H9 (cell line): ENCODE measurements around the gene RAB3B. TPM values are rescaled to one million over a fixed set of nuclear protein-coding genes. Genes with fewer than 3 reads are reported as not detected.

Experiments
- DNase-seq: peaks from one replicate; pipeline ENCODE4 v3.0.0-alpha.2; 2017
- H2AFZ ChIP-seq: one replicate; pipeline ENCODE4 v1.6.1; 2013; ENCODE audit warnings: mild to moderate bottlenecking, low read length, control low read depth, moderate library complexity
- H2AK5ac ChIP-seq: 2 replicates; pipeline ENCODE4 v1.6.1; 2013; ENCODE audit warnings: low read length, control low read depth, mixed read lengths; ENCODE audit not compliant: insufficient read length
- H2BK120ac ChIP-seq: one replicate; pipeline ENCODE4 v1.6.1; 2013; ENCODE audit warnings: low read depth, mild to moderate bottlenecking, low read length, control low read depth, inconsistent platforms; ENCODE audit not compliant: poor library complexity, severe bottlenecking
- H2BK12ac ChIP-seq: 2 replicates; pipeline ENCODE4 v1.6.1; 2013; ENCODE audit warnings: low read length, control low read depth, mixed read lengths, low read depth; ENCODE audit not compliant: insufficient read length
- H2BK15ac ChIP-seq: 2 replicates; pipeline ENCODE4 v1.6.1; 2013; ENCODE audit warnings: low read depth, low read length, control low read depth
- H2BK20ac ChIP-seq: one replicate; pipeline ENCODE4 v1.6.1; 2013; ENCODE audit warnings: low read depth, mild to moderate bottlenecking, low read length, control low read depth, inconsistent platforms; ENCODE audit not compliant: poor library complexity, severe bottlenecking
- H2BK5ac ChIP-seq: 2 replicates; pipeline ENCODE4 v1.6.1; 2013; ENCODE audit warnings: low read length, control low read depth, mixed read lengths; ENCODE audit not compliant: insufficient read length
- H3K14ac ChIP-seq: 2 replicates; pipeline ENCODE4 v1.6.1; 2013; ENCODE audit warnings: low read length, control low read depth; ENCODE audit not compliant: insufficient read depth
- H3K18ac ChIP-seq: 2 replicates; pipeline ENCODE4 v1.6.1; 2013; ENCODE audit warnings: low read depth, mild to moderate bottlenecking, mixed read lengths, low read length, control low read depth; ENCODE audit not compliant: insufficient read length
- H3K23ac ChIP-seq: 2 replicates; pipeline ENCODE4 v1.6.1; 2013; ENCODE audit warnings: low read length, control low read depth, mixed read lengths, low read depth; ENCODE audit not compliant: insufficient read length
- H3K23me2 ChIP-seq: 2 replicates; pipeline ENCODE4 v1.6.1; 2013; ENCODE audit warnings: low read depth, mild to moderate bottlenecking, mixed read lengths, low read length, control low read depth; ENCODE audit not compliant: insufficient read length, poor library complexity, severe bottlenecking
- H3K27ac ChIP-seq: 2 replicates; pipeline ENCODE4 v1.5.1; 2013; ENCODE audit warnings: low read length, control low read depth, mixed read lengths, low read depth; ENCODE audit not compliant: insufficient read length
- H3K27me3 ChIP-seq: 2 replicates; pipeline ENCODE4 v1.6.1; 2013; ENCODE audit warnings: low read length, control low read depth, inconsistent platforms; ENCODE audit not compliant: insufficient read depth
- H3K4ac ChIP-seq: 2 replicates; pipeline ENCODE4 v1.6.1; 2013; ENCODE audit warnings: low read depth, mild to moderate bottlenecking, control low read depth, inconsistent platforms, low read length, moderate library complexity
- H3K4me1 ChIP-seq: 2 replicates; pipeline ENCODE4 v1.6.1; 2013; ENCODE audit warnings: low read length, control low read depth, inconsistent platforms; ENCODE audit not compliant: insufficient read depth
- H3K4me2 ChIP-seq: 2 replicates; pipeline ENCODE4 v1.6.1; 2013; ENCODE audit warnings: low read length, control low read depth, mixed read lengths; ENCODE audit not compliant: insufficient read length, insufficient read depth
- H3K56ac ChIP-seq: 2 replicates; pipeline ENCODE4 v1.6.1; 2013; ENCODE audit warnings: low read depth, mild to moderate bottlenecking, mixed read lengths, low read length, control low read depth; ENCODE audit not compliant: insufficient read length
- H3K79me1 ChIP-seq: 2 replicates; pipeline ENCODE4 v1.6.1; 2013; ENCODE audit warnings: low read depth, mild to moderate bottlenecking, moderate library complexity, low read length, control low read depth, inconsistent platforms; ENCODE audit not compliant: insufficient read depth, poor library complexity, severe bottlenecking
- H3K79me2 ChIP-seq: 2 replicates; pipeline ENCODE4 v1.6.1; 2013; ENCODE audit warnings: low read length, control low read depth, inconsistent platforms; ENCODE audit not compliant: insufficient read depth
- H3K9ac ChIP-seq: 2 replicates; pipeline ENCODE4 v1.6.1; 2013; ENCODE audit warnings: low read length, control low read depth, mixed read lengths; ENCODE audit not compliant: insufficient read length; ENCODE audit errors: extremely low read depth
- H3K9me3 ChIP-seq: one replicate; pipeline ENCODE4 v1.6.1; 2013; ENCODE audit warnings: low read depth, low read length, inconsistent platforms; ENCODE audit not compliant: control insufficient read depth
- H3T11ph ChIP-seq: one replicate; pipeline ENCODE4 v1.6.1; 2013; ENCODE audit warnings: mild to moderate bottlenecking, low read length, control low read depth, inconsistent platforms
- H4K20me1 ChIP-seq: one replicate; pipeline ENCODE4 v1.6.1; 2013; ENCODE audit not compliant: control insufficient read depth, insufficient read length, insufficient read depth
- H4K5ac ChIP-seq: 2 replicates; pipeline ENCODE4 v1.6.1; 2013; ENCODE audit warnings: low read depth, mild to moderate bottlenecking, mixed read lengths, low read length, control low read depth; ENCODE audit not compliant: insufficient read length
- H4K8ac ChIP-seq: replicated peaks from 2 replicates; pipeline ENCODE4 v1.6.1; 2013; ENCODE audit warnings: low read length, control low read depth, mixed read lengths, low read depth; ENCODE audit not compliant: insufficient read length
- H4K91ac ChIP-seq: 2 replicates; pipeline ENCODE4 v1.6.1; 2013; ENCODE audit warnings: low read depth, mild to moderate bottlenecking, moderate library complexity, mixed read lengths, low read length, control low read depth; ENCODE audit not compliant: insufficient read length
- H3K27ac Mint-ChIP-seq, 3 experiments: 2 replicates in 2 of 3; 3 replicates in 1 of 3; pipeline ENCODE4 v1.8.0; 2020 to 2021; ENCODE audit warnings: mixed read lengths in 3 of 3, mild to moderate bottlenecking in 1 of 3, moderate library complexity in 1 of 3
- H3K27me3 Mint-ChIP-seq: 2 replicates; pipeline ENCODE4 v1.8.0; 2021; ENCODE audit warnings: low read depth, mild to moderate bottlenecking, moderate library complexity, mixed read lengths
- H3K36me3 Mint-ChIP-seq, 3 experiments: 2 replicates in 2 of 3; 3 replicates in 1 of 3; pipeline ENCODE4 v1.8.0; 2020 to 2021; ENCODE audit warnings: low read depth in 3 of 3, mixed read lengths in 3 of 3; ENCODE audit not compliant: insufficient read depth in 1 of 3
- H3K4me1 Mint-ChIP-seq, 2 experiments: 2 replicates each; pipeline ENCODE4 v1.8.0; 2020; ENCODE audit warnings: mixed read lengths in 2 of 2
- H3K4me3 Mint-ChIP-seq, 2 experiments: 2 replicates in 1 of 2; 3 replicates in 1 of 2; pipeline ENCODE4 v1.8.0; 2020 to 2021; ENCODE audit warnings: mild to moderate bottlenecking in 2 of 2, mixed read lengths in 2 of 2, moderate library complexity in 1 of 2
- H3K9me3 Mint-ChIP-seq, 2 experiments: 2 replicates in 1 of 2; 3 replicates in 1 of 2; pipeline ENCODE4 v1.8.0; 2020; ENCODE audit warnings: mild to moderate bottlenecking in 2 of 2, mixed read lengths in 2 of 2, moderate library complexity in 1 of 2
- WGBS: extraction: QIAGEN DNeasy Blood & Tissue Kit; methylation state at CpG from one replicate; pipeline ENCODE4 v1.1.7; 2013; ENCODE audit warnings: missing lambda C conversion rate, low lambda C conversion rate, mixed read lengths; ENCODE audit not compliant: insufficient read length; ENCODE audit errors: extremely low coverage; 5-methylcytosine and 5-hydroxymethylcytosine counted together
- total RNA-seq: library from RNA; stranded (reverse); gene quantifications from 2 replicates; pipeline ENCODE4 v1.2.1, GENCODE V29; 2021
- TF ChIP-seq, protein P1 (sequence below): fragments of 200-600 bp; sonication (generic); conservative IDR thresholded peaks from 3 replicates; pipeline ENCODE4 v1.8.0; 2021; ENCODE audit warnings: antibody characterized with exemption, mild to moderate bottlenecking

Gene RAB3B
- total RNA-seq, 1 experiment from 2014 or later = 30.6 TPM

DNA sequence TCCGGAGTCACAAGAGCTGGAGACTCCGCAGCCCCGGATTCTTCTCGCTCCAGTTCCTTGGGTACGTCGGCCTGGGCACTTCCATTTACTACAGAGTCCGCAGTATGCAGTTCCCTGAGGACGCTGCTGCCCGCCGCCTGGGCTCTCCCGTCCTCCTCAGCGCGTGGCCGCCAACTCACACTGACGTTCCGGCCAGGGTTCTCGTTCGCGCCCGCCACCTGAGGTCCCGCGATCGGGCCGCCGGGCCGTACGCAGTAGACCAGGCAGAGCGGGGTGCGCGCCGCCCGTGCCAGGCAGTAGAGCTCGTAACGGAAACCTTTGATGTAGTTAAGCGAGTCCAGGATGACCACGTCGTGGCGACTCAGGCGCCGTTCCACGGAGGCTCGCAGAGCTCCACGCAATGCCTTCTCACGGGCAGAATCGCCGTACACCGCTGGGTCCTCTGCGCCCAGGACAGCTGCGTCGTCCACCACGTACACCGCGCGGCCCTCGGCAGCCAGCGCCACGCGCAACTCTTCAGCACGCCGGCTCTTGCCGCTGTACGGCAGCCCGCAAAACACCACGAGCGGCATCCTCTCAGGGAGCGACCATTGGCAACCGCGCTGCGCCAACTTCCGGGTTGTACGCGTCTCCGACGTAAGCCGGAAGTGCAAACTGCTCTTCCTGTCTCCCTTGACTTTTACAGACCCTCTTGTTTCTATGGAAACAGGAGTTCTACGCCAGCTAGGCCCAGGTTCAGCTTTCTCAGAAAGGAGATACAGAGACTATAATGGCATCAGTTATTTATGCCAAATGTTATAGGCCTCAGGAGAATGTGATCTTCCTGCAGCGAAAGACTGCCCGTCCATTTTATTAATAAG, 42.9 kb upstream of the RAB3B start, which contains the start of gene KTI12:
KTI12 (minus strand) TSS at position 621 of the 860 bp plus-strand sequence; CDS start at position 572, 49 bp downstream.
- no CpG with 5 or more reads among the region's 78 CpGs for WGBS
- no peak within 1 kb of the TSS; the same call in 1 of the 2 replicates for H3K4ac ChIP-seq

More for the DNA sequence above, 42.9 kb upstream of the RAB3B start, which contains the start of gene KTI12:
- Histone ChIP-seq H2BK5ac (no peak within 1 kb of the TSS), H2BK120ac (no peak within 1 kb of the TSS), H2BK12ac (no peak within 1 kb of the TSS), H3K79me1 (no peaks in the 10 kb centered on the region), H4K8ac (no peak within 1 kb of the TSS), H2AFZ (no peak within 1 kb of the TSS), H3K4me1 (peaks cover 2% of the 10 kb centered on the region; the same call in 1 of the 2 replicates), H3K56ac (no peak within 1 kb of the TSS), H3K79me2 (peaks cover 4% of the 10 kb centered on the region; the same call in 1 of the 2 replicates), H3K23me2 (peaks cover 10% of the 10 kb centered on the region), H2BK20ac (no peak within 1 kb of the TSS), H3K27me3 (no peaks in the 10 kb centered on the region), H4K20me1 (no peaks in the 10 kb centered on the region), H4K91ac (no peak within 1 kb of the TSS), H3K9ac (peak within 1 kb of the TSS; percentile 89), H3K27ac (no peak within 1 kb of the TSS), H3K14ac (peak within 1 kb of the TSS; percentile 96), H2BK15ac (no peak within 1 kb of the TSS; the same call in 1 of the 2 replicates), H2AK5ac (no peak within 1 kb of the TSS), H3K23ac (no peak within 1 kb of the TSS), H3K4me2 (peak within 1 kb of the TSS; percentile 75), H4K5ac (no peak within 1 kb of the TSS), H3K9me3 (no peaks in the 10 kb centered on the region), H3T11ph (no peak within 1 kb of the TSS), H3K18ac (peak within 1 kb of the TSS; percentile 91)
- Mint-ChIP-seq H3K36me3 (peaks cover 6 to 44% (median 33%) of the 10 kb centered on the region in 3 experiments; a peak in 5 of 7 replicates), H3K27ac (peak within 1 kb of the TSS; percentile 66 to 96 (median 74); a peak in 5 of 7 replicates), H3K4me3 (peak within 1 kb of the TSS; percentile 90 to 91), H3K9me3 (no peaks in the 10 kb centered on the region), H3K27me3 (no peaks in the 10 kb centered on the region; the same call in 1 of the 2 replicates), H3K4me1 (peaks cover 21 to 22% of the 10 kb centered on the region in 2 experiments)
- peak; percentile 87 for DNase-seq
- TF ChIP-seq, protein P1, sequence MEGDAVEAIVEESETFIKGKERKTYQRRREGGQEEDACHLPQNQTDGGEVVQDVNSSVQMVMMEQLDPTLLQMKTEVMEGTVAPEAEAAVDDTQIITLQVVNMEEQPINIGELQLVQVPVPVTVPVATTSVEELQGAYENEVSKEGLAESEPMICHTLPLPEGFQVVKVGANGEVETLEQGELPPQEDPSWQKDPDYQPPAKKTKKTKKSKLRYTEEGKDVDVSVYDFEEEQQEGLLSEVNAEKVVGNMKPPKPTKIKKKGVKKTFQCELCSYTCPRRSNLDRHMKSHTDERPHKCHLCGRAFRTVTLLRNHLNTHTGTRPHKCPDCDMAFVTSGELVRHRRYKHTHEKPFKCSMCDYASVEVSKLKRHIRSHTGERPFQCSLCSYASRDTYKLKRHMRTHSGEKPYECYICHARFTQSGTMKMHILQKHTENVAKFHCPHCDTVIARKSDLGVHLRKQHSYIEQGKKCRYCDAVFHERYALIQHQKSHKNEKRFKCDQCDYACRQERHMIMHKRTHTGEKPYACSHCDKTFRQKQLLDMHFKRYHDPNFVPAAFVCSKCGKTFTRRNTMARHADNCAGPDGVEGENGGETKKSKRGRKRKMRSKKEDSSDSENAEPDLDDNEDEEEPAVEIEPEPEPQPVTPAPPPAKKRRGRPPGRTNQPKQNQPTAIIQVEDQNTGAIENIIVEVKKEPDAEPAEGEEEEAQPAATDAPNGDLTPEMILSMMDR = no peak
